Measurements from ENCODE around the gene SLC4A1AP.

The SLC4A1AP gene

GRCh38 chr2:27721335-27721734, 57.6 kb downstream of the SLC4A1AP start:
- no peak for DNase-seq (ENCODE audit: low read depth, low spot score)

DNA sequence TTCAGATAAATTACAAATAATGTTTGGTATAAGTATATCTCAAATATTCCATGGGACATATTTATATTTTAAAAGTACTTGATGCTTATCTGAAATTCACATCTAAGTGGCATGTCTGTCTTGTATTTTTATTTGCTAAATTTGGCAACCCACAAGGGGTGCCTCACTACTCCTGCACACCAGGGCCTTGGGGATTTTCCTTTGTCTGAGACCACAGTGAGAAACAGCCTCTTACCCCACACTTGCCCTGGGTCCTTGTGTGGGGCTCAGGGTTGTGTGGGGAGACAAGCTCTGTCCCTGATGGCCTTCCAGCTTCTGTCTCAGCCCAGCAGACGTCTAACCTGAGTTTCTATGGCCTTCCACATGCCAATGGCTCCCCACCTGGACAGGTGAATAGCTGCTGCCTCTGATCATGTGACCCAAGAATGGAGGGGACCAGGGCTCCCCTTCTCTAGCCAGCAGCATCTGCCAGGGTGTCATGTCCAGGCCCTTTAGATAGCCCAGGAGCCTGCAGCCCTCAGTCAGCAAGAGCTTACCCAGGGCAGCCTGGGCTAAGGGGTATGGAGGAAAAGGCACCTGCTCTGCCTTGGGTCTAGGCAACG, 58.3 kb downstream of the SLC4A1AP start:
- no peak for DNase-seq (ENCODE audit: low read depth, low spot score)

GRCh38 chr2:27723372-27724144, 59.9 kb downstream of the SLC4A1AP start:
- no peak for DNase-seq (ENCODE audit: low read depth, low spot score)

DNA sequence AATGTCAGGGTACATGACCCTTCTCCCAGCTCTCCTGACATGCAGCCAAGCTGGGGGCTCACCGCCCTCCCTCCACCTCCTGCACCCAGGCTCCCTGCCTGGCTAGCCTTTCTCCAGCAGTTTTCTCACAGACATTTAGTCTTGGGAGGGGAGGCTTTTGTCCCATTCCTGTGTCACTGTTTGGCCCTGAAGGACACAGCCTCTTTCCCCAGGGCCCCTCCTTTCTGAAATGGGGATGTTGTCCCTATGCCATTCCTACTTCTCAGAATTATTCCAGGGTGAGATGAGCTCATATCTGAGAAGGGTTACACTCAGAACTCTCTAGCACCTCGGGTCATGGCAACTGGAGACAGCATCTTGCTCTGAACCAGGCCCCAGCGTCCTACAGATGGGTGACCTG, 60.5 kb downstream of the SLC4A1AP start:
- no peak for DNase-seq (ENCODE audit: low read depth, low spot score)

- DNase-seq (ENCODE audit: low read depth, low spot score): no peak
These were observed 61.4 kb downstream of the SLC4A1AP start for GRCh38 chr2:27724905-27725701.

DNA sequence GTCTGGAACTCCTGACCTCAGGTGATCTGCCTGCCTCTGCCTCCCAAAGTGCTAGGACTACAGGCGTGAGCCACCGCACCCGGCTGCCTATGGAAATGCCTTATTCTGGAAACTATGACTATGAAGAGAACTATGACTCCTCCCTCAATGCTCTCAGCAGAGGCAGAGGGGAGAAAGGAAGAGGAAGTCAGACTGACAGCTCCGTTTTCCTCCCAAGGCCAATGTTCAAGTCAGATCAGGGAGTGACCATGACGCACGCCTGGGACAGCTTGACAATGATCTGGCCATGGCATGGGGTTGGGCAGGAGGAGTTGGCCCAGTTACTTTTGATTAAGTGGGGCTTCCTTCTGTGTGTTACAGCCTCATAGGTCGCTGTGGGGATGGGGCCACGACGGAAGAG, 63.6 kb downstream of the SLC4A1AP start:
- DNase-seq (ENCODE audit: low read depth, low spot score): no peak

DNA sequence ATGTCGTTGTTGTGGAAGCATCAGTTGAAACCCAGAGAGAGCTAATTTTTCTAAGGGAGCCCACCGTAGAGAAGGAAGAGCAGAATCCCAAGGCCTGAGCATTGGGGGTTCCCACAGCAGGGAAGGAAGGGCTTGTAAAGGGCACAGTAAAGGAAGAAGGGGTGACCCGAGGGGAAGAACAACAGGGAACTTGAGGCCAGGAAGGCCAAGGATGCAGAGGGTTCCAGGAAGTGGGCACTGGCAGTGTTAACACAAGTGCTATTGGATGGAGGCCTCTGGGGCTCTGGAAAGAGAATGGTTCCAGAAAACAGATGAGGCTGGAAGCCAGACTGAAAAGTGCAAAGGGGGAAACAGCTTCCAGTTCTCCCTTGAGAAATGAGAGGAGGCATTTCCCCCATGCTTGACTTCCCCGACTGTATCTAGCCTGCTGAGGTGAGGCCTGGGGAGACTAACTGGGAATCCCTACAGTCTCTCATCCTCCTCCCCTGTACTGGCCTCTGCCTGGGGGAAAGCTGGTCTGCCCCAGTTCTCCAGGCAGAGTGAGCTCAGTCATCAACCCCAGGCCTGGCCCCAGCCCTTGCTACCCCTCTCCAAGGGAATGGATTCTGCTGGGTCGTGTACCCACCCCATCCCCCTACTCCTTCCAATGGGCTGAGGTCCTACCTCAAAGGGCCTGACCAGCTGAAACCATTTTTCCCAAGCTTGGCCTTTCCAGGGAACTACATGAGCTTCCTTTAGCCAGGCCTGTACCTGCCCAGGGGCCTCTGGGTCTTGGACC, 64.6 kb downstream of the SLC4A1AP start:
- DNase-seq (ENCODE audit: low read depth, low spot score): no peak

DNA sequence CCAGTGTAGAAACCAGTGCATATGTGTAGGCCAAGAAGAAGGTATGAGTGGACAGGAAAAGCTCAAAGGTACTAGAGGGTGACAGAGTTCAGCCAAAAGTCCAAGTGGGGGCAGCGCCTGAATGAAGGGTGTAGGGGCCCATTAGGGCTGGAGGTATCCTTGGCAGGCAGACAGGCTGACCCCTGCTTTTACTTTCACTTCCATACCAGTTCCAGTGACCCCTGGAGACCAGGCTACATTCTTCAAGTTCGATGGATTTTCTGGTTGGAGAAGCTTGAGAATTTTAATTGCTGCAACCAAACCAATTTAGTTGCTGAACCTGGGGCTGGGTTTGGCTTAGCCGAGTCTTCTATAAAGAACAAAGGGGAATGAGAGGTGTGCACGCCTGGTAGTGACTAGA, 65.5 kb downstream of the SLC4A1AP start:
- no peak for DNase-seq (ENCODE audit: low read depth, low spot score)

DNA sequence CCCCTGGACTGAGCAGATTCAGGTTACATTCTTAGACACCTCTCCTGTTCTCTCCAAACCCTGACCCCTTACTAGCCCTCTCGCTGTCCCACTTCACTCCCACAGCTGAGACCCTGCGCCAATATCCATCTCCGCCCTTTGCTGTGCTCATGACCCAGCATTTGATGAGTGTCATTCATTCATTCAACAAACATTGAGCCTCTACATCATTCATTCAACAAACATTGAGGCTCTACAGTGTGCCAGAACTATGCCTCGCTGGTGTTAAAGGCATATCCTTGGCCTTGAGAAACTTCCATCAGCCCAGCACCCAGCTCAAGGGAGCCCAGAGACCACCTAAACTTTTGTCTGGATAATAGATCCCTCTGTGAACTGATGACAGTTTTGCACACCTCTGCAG, 65.9 kb downstream of the SLC4A1AP start:
- no peak for DNase-seq (ENCODE audit: low read depth, low spot score)

GRCh38 chr2:27730261-27730662, 66.6 kb downstream of the SLC4A1AP start:
- DNase-seq (ENCODE audit: low read depth, low spot score): no peak

- DNase-seq (ENCODE audit: low read depth, low spot score): no peak
These were observed 67.4 kb downstream of the SLC4A1AP start for GRCh38 chr2:27730980-27731691.

DNA sequence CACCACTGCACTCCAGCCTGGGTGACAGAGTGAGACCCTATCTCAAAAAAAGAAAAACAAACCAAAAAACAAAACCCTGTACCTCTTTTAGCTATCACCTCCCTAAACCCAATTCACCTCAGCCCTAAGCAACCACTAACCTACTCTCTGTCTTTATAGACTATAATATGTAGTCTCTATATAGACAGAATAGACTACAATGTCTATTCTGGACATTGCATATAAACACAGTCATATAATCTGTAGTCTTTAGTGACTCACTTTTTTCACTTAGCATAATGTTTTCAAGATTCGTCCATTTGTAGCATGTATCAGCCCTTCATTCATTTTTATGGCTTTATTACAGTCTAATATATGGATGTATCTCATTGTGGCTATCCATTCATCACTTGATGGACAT, 70.6 kb downstream of the SLC4A1AP start:
- DNase-seq (ENCODE audit: low read depth, low spot score): no peak

DNA sequence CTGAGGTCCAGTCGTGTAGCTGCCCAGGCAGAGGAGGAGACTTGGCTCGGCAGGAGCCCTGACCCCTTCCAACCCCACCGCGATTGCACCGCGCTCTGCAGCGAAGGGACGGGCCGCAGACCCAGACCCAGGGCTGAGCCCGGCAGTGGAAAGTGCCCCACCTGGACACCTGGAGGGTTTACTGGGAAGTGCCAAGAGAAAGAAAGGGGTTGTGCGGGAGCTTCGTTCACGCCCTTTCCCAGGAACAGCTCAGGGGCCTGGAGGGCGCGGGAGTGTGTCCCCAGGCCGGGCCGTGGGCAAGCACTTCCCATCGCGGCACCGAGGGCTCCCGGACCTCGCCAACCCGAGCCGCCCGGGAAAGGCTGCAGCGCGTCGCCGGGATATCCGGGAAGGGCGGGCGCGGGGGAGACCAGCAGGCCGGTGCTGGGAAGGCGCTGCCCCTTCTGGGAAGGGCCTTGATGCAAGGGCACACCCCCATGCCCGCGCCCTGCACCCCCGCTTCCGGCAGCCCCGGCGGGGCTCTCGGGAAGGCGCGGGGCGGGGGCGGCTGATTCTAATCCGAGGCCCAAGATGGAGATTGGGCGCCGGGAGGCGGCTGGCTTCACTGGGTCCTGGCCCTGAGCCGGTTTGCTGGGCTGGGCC, 71.7 kb downstream of the SLC4A1AP start:
- no peak for DNase-seq (ENCODE audit: low read depth, low spot score)

GRCh38 chr2:27736031-27736889, 72.6 kb downstream of the SLC4A1AP start:
- DNase-seq (ENCODE audit: low read depth, low spot score): no peak

- DNase-seq (ENCODE audit: low read depth, low spot score): no peak
These were observed 73.2 kb downstream of the SLC4A1AP start for GRCh38 chr2:27736890-27737204.

- DNase-seq (ENCODE audit: low read depth, low spot score): no peak
These were observed 74.1 kb downstream of the SLC4A1AP start for GRCh38 chr2:27737676-27738348.

- no peak for DNase-seq (ENCODE audit: low read depth, low spot score)
These were observed 74.8 kb downstream of the SLC4A1AP start for GRCh38 chr2:27738349-27739057.

DNA sequence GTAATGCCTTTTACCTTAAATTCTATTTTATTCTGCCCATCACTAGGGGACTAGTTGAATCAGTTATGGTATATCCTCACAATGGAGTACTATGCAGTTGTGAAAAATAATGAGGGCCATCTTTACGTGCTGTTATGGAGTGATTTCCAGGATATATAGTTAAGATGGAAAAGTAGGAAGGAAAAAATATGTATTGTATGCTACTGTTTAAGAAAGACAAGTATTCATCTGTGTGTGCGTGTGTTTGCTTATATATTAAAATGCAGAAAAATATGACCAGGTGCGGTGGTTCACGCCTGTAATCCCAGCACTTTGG, 75.3 kb downstream of the SLC4A1AP start:
- no peak for DNase-seq (ENCODE audit: low read depth, low spot score)

- no peak for DNase-seq (ENCODE audit: low read depth, low spot score)
These were observed 78.0 kb downstream of the SLC4A1AP start for GRCh38 chr2:27741673-27742072.

Measured in smooth muscle cell of the brain vasculature (primary cell).